NCI-H1105 (cell line): ENCODE data around the gene NDUFAF3.

Experiments used
- DNase-seq: peaks from one replicate; lab custom pipeline; 2025; lab: John Stamatoyannopoulos, UW

NDUFAF3 gene, protein sequence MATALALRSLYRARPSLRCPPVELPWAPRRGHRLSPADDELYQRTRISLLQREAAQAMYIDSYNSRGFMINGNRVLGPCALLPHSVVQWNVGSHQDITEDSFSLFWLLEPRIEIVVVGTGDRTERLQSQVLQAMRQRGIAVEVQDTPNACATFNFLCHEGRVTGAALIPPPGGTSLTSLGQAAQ

DNA sequence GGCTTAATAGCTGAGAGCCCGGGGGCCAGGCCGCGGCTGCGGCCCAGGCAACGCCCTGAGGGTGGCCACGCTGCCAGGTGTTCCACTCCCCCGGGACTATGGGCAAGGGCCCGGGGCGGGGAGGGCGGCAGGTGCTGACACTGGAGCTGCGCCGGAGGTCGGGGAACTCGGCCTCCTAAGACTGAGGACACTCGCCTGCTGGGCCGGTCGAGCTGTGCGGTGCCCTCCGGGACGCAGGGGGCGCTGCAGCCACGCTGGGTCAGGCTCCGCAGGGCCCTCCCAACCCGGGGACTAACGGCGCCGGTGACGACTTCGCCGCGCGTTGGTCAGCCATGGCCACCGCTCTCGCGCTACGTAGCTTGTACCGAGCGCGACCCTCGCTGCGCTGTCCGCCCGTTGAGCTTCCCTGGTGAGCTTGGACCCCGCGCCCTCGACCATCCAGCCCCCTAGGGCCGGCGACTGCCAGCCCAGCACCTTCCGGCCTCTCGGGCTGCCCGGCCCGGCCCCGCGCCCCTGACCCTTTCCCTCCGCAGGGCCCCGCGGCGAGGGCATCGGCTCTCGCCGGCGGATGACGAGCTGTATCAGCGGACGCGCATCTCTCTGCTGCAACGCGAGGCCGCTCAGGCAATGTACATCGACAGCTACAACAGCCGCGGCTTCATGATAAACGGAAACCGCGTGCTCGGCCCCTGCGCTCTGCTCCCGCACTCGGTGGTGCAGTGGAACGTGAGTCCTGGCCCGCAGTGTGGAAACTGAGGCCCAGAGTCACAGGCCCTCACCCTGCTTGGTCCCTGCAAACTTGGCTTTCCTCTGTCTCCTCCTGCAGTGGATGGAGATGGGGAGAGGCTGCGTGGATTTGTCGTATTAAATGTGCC is at the start of gene NDUFAF3:
NDUFAF3 (plus strand) TSS at position 309 of the 875 bp plus-strand sequence; CDS start at position 333, 24 bp downstream.
- DNase-seq, result peak; percentile 88

DNA sequence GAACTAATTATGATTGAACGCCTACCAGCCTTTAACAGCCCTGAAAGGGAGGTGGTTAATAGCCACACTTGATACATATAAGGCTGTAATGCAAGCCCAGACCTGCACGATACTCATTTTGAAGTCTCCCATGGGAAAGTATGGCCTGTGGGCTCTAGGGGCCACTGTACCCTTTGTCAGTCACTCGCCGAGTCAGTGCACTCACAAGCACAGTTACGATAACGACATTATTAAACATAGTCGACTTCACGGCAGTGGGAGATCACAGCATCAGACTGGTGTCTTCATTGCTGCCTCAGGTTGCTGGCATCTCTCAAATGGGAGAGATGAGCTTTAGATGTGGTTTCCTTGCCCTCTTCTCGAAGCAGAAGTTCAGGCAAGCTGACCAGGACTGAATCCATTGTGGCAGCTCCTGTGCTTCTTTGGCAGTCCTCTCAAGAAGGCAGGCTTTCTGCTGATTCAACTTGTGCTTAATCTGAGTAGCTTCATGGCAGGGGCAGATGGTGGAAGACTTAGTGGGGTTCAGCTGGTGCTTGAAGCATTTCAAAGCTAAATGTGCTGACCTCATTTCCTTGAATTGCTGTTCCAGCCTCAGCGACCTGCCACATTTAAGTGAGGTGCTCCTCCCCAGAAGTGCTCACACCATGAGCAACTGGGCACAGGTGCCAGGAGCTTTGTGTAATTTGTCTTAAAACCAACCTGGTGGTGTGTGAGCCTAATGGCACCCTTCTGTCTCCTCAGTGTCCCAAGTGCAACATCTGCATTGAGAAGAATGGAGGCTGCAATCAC is 47.7 kb upstream of the NDUFAF3 start:
- no peak for DNase-seq

DNA sequence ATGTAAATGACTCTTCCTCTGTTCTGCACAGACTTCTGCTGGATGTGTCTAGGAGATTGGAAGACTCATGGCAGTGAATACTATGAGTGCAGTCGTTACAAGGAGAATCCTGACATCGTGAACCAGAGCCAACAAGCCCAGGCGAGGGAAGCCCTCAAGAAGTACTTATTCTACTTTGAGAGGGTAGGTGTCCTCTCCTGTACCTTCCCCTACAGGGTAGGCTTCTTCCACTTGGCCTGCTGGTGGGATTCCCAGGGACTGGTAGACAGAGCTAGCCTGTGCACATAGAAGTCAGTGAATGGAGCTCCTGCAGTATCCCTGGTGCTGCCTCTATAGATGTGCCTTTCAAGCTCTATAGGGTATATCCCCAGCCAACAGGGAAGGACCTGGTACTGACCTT is 42.5 kb upstream of the NDUFAF3 start:
- no peak for DNase-seq

DNA sequence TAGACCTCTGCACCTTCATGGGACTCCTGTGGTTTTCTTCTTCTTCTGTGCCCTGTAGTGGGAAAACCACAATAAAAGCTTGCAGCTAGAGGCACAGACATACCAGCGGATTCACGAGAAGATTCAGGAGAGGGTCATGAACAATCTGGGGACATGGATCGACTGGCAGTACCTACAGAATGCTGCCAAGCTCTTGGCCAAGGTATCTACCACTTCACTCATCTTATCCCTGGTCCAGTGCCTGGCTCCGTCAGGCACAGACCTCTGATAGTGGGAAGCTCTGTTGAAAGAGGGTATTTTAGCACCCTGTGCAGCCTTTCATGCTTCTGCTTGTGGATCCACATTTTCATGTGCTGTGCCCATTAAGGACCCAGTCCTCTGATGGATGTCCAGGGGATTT is 41.6 kb upstream of the NDUFAF3 start:
- DNase-seq, result no peak

DNA sequence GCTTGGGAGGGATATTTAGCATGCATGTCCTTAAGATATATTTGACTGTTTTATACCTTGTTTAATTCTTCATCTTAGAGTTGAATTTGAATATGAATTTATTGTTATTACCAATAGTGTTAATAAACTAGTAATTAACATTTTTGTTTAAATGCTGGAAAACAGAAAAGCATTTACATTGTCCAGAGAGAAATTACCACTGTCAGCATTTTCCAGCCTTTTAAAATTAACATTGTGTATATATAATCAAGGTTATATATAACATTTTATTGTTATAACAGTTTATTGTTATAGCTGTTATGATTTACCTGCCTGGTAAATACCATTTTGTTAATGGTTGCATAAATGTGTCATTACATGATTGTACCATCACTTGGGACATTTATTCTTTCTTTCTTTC is 39.9 kb upstream of the NDUFAF3 start:
- no peak for DNase-seq

DNA sequence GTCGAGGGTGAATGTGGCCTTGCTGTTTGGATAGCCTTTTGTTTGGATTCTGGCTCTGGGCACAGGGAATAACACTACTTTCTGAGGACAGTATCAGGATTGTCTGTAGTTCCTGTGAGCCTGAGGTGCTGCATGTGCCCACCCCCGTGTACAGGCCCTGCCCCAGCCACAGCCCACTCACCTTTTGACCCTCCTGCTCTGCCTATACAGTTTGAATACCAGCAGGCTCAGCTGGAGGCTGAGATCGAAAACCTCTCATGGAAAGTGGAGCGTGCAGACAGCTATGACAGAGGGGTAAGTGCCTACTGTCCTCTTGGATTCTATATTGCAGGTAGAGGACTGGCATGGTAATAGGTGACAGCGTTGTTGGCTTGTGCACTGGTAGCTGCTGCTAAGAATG is 39.2 kb upstream of the NDUFAF3 start:
- no peak for DNase-seq

DNA sequence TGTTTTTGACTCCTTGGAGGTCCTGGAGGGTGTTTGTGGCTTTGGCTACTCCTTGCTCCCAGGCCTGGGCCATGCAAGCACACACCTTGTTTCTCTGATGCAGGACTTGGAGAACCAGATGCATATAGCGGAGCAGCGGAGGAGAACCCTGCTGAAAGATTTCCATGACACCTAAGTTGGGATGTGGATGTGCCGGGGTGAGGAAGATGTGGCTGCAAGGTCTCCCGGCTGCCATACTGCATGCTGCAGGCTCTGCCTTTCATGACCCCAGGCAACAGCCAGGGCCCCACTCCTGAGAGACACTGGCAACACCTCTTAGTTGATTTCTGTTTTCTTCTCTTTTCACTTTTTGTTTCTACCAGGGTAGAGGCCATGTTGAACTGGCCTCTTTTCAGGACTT is 38.8 kb upstream of the NDUFAF3 start:
- no peak for DNase-seq

DNA sequence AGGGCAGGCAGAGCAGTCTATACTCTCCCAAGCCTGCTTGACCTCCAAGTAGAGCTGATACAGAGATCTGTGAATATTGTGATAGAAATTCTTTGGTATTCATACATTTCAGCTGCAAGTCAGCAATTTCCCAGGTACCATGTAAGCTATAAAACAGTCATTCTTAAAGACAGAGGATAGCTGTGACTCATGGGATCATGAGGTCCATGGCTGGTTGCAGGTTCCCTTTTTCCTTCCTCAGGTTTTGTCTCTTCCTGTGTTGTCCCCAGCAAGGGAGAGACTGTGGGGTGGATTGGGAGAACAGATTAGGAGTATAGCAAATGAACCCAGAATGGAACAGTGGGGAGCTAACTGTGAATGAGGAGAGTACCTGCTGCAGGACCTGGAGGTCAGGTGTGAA is 37.3 kb upstream of the NDUFAF3 start:
- DNase-seq, result no peak

DNA sequence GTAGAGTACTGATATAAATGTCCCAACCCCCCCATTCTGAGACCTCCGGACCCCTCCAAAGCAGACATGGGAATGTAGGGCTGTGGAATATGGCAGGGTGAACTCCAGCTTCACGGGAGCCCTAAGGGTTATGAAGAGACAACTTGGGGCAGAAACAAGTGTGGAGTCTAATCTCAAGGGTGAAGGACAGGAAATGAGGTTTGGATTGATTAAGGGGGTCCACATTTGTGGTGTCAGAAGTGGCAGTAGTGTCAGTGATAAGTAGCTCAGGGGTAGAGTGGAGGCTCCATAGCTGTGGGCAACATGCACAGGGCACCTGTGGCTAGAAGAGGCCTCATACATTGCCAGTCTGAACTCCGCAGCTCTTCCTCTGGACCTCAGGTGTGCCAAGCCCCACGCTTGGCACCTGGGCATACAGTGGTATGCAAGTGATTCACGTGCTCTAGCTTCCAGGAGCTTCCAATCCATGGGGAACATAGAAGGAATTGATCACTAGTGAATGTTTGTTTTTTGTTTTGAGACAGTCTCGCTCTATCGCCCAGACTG is 36.0 kb upstream of the NDUFAF3 start:
- DNase-seq, result no peak

DNA sequence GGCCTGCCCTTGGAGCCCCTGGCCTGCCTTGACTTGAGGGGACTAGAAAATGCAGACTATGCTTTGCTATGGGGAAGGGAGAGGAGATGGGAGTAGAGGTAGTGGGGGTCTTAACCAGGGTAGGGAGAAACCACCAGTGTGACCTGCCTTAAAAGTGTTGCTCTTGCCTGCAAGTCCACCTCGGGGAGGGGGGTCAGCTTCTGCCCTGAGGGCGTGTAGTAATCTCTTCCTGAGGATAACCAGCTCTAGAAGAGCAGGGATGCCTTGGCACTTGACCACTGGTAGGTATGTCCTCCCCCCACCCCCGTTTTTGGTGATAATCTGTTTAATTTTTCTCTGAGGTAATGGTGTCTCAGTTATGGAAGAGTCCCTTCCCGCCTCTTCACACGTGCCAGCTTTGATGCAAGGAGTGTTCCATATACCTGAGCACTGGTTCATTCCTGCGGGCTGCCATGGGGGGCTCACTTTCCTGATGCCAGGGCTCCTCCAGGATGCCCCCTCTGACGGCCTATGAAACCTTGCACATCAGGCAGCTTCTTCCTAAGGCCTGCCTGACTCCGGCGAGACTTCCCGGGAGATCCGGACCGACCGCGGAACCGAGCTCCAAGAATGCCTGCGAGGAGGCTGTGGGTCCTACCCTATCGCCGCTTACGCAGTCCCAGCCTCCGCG is 32.7 kb upstream of the NDUFAF3 start:
- DNase-seq, result no peak

DNA sequence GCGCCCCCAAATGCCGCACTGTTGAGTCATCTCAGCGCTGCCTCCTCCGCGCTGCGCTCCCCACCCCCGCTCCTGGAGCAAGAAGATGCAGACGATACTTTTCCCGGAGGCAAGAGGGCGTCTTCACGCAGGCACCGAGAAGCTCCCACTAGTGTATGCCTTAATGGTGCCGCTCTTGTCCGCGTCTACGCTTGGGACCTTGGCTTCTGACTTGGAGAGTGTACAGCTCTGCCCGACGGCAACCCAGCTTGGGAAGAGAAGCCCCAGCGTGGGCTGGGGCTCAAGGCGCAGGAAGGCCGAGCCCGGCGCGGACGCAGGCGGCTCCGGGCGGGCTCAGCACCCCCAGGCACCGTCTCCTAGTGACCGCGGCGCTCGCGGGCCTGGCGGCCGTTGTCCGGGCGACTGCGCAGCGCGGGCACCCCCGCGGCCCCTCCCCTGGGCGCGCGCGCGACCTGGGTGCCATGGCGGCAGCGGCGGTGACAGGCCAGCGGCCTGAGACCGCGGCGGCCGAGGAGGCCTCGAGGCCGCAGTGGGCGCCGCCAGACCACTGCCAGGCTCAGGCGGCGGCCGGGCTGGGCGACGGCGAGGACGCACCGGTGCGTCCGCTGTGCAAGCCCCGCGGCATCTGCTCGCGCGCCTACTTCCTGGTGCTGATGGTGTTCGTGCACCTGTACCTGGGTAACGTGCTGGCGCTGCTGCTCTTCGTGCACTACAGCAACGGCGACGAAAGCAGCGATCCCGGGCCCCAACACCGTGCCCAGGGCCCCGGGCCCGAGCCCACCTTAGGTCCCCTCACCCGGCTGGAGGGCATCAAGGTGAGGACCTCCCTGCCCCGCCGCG is 31.9 kb upstream of the NDUFAF3 start, which contains the start of gene P4HTM:
P4HTM (plus strand) TSS at position 446 of the 840 bp plus-strand sequence; CDS start at position 462, 16 bp downstream.
- DNase-seq, result no peak

DNA sequence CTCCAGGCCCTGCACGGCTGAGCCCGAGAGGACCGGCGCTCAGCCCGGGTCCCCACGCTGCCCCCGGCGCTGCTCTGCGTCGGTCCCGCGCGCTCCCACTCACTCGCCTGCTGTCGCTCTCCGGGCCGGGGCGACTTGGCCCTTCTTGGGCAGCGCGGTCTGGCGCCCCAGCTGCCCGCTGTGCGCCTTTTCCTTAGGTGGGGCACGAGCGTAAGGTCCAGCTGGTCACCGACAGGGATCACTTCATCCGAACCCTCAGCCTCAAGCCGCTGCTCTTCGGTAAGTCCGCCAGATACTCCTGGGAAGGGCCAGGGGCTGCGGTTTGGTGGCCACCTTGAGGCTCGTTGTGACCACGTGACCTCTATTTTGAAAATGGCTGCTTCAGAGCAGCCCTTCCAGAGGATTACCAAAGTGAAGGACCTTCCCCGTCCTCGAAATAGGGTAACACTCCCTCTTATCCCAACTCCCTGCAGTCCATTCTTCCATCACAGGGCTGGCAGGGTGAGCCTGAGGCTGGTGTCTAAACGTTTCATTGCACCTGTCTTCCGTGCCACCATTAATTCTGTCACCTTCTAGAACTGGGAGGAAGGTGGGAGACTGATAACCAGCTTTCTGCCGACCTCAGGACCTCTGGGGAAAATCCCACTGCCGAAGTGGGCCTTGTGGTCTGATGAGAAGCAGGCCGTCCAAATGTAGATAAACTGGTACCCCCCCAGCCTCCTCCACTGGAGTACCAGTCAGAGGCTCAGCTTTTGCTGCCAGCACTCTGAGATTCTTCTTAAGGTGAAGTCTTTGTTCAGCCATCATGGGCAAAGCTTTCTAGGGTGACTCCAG is 31.1 kb upstream of the NDUFAF3 start:
- no peak for DNase-seq

DNA sequence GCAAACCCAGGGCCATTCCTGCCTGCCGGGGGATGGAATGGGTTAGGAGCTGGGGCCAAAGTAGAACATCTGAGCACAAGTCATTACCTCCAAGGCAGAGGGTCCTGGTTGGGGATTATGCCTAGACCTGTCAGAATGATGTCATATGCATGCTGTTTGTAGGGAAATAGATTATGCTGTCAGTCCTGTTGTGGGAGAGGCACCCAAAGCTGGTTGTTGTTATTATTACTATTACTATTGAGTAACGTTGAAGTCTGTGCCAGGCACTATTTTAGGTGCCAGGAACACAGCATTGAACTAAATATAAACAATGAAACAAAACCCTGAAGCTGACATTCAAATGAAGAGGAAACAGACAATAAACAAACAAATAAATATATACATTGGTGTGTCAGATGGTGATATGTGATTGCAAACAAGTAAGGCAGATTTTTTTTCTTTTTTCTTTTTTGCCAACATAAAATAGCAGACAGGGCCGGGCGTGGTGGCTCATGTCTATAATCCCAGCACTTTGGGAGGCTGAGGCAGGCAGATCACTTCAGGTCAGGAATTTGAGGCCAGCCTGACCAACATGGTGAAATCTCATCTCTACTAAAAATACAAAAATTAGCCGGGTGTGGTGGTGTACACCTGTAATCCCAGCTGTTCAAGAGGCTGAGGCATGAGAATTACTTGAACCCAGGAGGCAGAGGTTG is 29.9 kb upstream of the NDUFAF3 start:
- no peak for DNase-seq

DNA sequence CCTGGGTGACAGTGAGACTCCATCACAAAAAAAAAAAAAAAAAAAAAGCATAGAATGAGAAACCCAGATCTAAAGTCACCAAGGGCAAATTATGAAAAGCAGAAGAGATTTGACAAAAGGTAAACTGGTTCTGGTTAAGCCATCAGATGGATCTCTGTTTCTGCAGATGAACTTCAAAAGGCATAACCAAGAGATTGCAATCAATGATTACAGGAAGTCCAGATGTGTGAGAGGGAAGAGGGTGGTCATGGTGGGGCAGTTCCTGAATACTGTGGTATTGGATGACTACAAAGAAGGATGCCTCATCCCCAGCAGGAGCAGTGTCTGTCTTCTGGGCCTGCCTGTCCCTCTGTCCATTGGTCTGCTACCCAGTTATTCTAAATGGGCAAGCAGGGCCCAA is 28.1 kb upstream of the NDUFAF3 start:
- DNase-seq, result no peak

DNA sequence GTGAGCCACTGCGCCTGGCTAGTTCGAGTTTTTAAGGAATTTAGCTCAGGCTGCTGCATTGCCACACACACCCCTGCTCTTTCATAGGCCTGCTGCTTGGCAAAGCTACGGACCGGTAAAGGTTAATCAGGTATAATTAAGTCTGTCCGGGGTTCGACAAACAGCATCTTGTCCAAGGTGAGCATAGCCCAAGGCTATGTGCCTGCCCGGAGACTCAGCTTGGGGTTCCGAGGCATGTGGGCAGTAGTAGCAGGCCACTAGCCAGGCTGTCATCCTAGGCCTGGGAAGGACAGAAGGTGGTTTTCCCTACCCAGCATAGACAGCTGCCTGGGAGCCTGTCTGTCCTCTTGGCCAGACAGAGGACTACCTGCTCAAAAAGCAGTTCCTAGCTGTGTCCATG is 25.3 kb upstream of the NDUFAF3 start:
- no peak for DNase-seq

DNA sequence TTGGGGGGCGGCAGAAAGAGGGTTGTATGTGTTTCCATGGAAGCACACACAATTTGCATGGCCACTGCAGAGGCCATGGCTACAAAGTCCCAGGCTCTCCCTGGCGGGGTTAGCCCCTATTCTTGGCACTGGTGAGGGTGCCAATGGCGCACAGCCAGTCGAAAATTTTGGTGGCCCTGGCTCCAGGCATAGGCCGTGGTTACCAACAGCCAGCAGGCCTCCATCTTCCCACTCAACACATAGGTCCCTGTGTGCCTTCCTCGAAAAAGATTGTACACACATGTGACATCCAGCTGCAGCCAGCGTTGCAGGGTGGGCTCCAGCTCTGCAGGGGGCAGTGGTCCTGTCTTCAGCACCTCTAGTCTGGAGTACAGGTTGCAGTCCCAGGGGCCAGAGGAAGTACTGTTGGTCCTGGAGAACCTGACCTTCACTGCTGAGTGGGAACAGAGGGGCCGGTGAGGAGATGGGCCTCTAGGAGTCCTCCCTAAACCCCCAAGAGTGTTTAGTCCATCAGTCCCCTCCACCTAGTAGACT is 24.8 kb upstream of the NDUFAF3 start:
- DNase-seq, result no peak

DNA sequence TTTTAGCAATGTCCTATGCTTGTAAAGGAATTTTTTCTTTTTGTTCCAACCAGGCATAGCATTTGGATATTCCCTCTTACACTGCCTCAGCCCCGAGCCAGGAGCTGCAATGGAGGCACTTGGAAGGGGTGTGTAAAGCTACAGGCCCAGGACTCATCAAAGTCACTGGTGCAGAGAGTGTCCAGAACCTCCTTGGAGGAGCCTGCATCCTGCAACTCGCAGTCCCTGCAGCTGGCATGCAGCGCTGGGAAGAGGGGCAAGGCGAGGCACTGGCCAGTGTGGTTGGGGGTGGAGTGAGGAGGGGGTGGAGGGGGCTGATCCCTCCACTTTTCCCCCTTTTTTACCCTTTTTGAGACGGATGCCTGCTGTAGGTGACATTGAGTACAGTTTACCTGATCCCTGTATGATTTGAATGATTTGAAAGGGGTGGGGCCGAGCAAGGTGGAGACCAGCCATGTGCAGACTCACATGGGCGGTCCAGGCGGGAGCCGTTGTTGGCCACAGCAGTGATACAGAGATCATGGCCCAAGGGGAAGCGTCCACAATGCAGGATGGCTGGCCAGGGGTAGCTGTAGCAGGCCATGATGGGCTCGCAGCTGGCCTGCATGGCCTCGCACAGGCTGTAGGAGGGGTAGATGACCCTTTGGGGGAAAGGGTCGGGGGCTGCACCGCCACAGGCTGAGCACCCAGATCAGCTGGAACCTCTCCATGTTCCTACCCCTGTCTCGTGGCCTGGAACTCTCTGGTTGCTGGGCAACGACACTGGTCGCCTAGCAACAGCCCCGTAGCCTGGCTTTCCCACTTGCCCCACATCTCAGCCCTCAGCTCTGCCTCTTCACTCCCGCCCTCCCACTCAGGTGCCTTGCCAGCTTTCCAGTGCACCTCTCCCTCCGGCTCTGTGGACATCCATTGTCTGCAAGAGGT is 23.9 kb upstream of the NDUFAF3 start:
- DNase-seq, result peak; percentile 60
